ENCODE data around the gene RCAN3. TPM values are rescaled to one million over a fixed set of nuclear protein-coding genes. Genes with fewer than 3 reads are reported as not detected.

RCAN3 gene
- total and polyA plus RNA-seq, 9 of the 15 experiments (the other 6 are each of a cell fraction or from before 2014, with no cell fraction given) = 0.10 to 1.4 (median 0.43) TPM

DNA sequence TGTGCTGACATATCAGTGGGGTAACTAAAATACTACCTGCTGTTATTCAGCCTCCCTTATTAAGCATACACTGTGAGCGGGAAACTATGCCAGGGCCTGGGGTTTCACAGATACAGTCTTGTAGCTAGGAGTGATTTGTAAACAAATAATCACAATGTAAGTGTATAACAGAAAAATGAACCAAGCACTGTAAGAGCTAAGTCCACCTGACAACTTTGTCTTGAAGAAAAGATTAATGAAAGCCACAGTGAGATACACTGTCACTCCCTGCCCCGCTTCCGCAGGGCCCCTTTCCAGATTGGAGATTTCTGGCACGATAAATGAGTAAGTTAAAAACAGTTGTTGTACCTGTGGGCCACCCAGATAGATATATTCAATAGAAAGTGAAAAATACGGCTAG is 4.8 kb downstream of the RCAN3 start (continued):
- TF ChIP-seq, protein P1, sequence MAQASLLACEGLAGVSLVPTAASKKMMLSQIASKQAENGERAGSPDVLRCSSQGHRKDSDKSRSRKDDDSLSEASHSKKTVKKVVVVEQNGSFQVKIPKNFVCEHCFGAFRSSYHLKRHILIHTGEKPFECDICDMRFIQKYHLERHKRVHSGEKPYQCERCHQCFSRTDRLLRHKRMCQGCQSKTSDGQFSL (CRISPR knock-in tag; IDR thresholded peaks at IDR 0.05) = no peak
- TF ChIP-seq, protein P1 (tag; IDR thresholded peaks at IDR 0.05) = no peak
- TF ChIP-seq DPF2 (IDR thresholded peaks at IDR 0.05) (0 out of 2 replicates have a peak, but pooled peaks have one; percentile 20), MAFK (IDR thresholded peaks at IDR 0.05; ENCODE audit: low read length) (no peak), SP1 (CRISPR knock-in tag; IDR thresholded peaks at IDR 0.05) (no peak), RHOXF2B (CRISPR knock-in tag; conservative IDR thresholded peaks at IDR 0.05) (no peak), ZEB2 (IDR thresholded peaks at IDR 0.05) (no peak), ZNF274 (IDR thresholded peaks at IDR 0.05; ENCODE audit: borderline replicate concordance, low read depth, low read length) (no peak), KAT2B (IDR thresholded peaks at IDR 0.05; ENCODE audit: low read depth, low read length) (no peak), ZNF766 (CRISPR knock-in tag; conservative IDR thresholded peaks at IDR 0.05) (0 out of 2 replicates have a peak, but pooled peaks have one; percentile 39), MEF2A (IDR thresholded peaks at IDR 0.05; ENCODE audit: control insufficient read depth, low read depth, low read length) (no peak)
- TF ChIP-seq, protein P2, sequence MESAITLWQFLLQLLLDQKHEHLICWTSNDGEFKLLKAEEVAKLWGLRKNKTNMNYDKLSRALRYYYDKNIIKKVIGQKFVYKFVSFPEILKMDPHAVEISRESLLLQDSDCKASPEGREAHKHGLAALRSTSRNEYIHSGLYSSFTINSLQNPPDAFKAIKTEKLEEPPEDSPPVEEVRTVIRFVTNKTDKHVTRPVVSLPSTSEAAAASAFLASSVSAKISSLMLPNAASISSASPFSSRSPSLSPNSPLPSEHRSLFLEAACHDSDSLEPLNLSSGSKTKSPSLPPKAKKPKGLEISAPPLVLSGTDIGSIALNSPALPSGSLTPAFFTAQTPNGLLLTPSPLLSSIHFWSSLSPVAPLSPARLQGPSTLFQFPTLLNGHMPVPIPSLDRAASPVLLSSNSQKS (CRISPR knock-in tag; IDR thresholded peaks at IDR 0.05) = no peak
- TF ChIP-seq, protein P3, sequence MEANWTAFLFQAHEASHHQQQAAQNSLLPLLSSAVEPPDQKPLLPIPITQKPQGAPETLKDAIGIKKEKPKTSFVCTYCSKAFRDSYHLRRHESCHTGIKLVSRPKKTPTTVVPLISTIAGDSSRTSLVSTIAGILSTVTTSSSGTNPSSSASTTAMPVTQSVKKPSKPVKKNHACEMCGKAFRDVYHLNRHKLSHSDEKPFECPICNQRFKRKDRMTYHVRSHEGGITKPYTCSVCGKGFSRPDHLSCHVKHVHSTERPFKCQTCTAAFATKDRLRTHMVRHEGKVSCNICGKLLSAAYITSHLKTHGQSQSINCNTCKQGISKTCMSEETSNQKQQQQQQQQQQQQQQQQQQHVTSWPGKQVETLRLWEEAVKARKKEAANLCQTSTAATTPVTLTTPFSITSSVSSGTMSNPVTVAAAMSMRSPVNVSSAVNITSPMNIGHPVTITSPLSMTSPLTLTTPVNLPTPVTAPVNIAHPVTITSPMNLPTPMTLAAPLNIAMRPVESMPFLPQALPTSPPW (CRISPR knock-in tag; IDR thresholded peaks at IDR 0.05) = no peak; the same call in 1 of the 2 replicates
- TF ChIP-seq, protein P4, sequence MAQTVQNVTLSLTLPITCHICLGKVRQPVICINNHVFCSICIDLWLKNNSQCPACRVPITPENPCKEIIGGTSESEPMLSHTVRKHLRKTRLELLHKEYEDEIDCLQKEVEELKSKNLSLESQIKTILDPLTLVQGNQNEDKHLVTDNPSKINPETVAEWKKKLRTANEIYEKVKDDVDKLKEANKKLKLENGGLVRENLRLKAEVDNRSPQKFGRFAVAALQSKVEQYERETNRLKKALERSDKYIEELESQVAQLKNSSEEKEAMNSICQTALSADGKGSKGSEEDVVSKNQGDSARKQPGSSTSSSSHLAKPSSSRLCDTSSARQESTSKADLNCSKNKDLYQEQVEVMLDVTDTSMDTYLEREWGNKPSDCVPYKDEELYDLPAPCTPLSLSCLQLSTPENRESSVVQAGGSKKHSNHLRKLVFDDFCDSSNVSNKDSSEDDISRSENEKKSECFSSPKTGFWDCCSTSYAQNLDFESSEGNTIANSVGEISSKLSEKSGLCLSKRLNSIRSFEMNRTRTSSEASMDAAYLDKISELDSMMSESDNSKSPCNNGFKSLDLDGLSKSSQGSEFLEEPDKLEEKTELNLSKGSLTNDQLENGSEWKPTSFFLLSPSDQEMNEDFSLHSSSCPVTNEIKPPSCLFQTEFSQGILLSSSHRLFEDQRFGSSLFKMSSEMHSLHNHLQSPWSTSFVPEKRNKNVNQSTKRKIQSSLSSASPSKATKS (CRISPR knock-in tag; IDR thresholded peaks at IDR 0.05) = no peak
- TF ChIP-seq, protein P5, sequence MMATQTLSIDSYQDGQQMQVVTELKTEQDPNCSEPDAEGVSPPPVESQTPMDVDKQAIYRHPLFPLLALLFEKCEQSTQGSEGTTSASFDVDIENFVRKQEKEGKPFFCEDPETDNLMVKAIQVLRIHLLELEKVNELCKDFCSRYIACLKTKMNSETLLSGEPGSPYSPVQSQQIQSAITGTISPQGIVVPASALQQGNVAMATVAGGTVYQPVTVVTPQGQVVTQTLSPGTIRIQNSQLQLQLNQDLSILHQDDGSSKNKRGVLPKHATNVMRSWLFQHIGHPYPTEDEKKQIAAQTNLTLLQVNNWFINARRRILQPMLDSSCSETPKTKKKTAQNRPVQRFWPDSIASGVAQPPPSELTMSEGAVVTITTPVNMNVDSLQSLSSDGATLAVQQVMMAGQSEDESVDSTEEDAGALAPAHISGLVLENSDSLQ (IDR thresholded peaks at IDR 0.05) = 0 out of 2 replicates have a peak, but pooled peaks have one; percentile 50
- TF ChIP-seq, protein P6, sequence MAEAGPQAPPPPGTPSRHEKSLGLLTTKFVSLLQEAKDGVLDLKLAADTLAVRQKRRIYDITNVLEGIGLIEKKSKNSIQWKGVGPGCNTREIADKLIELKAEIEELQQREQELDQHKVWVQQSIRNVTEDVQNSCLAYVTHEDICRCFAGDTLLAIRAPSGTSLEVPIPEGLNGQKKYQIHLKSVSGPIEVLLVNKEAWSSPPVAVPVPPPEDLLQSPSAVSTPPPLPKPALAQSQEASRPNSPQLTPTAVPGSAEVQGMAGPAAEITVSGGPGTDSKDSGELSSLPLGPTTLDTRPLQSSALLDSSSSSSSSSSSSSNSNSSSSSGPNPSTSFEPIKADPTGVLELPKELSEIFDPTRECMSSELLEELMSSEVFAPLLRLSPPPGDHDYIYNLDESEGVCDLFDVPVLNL (CRISPR knock-in tag; IDR thresholded peaks at IDR 0.05; ENCODE audit: low read depth) = no peak
- TF ChIP-seq, protein P7, sequence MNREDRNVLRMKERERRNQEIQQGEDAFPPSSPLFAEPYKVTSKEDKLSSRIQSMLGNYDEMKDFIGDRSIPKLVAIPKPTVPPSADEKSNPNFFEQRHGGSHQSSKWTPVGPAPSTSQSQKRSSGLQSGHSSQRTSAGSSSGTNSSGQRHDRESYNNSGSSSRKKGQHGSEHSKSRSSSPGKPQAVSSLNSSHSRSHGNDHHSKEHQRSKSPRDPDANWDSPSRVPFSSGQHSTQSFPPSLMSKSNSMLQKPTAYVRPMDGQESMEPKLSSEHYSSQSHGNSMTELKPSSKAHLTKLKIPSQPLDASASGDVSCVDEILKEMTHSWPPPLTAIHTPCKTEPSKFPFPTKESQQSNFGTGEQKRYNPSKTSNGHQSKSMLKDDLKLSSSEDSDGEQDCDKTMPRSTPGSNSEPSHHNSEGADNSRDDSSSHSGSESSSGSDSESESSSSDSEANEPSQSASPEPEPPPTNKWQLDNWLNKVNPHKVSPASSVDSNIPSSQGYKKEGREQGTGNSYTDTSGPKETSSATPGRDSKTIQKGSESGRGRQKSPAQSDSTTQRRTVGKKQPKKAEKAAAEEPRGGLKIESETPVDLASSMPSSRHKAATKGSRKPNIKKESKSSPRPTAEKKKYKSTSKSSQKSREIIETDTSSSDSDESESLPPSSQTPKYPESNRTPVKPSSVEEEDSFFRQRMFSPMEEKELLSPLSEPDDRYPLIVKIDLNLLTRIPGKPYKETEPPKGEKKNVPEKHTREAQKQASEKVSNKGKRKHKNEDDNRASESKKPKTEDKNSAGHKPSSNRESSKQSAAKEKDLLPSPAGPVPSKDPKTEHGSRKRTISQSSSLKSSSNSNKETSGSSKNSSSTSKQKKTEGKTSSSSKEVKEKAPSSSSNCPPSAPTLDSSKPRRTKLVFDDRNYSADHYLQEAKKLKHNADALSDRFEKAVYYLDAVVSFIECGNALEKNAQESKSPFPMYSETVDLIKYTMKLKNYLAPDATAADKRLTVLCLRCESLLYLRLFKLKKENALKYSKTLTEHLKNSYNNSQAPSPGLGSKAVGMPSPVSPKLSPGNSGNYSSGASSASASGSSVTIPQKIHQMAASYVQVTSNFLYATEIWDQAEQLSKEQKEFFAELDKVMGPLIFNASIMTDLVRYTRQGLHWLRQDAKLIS (CRISPR knock-in tag; IDR thresholded peaks at IDR 0.05) = no peak

Data from K562 (cell line).